ENCODE measurements around the gene FRYL. TPM values are rescaled to one million over a fixed set of nuclear protein-coding genes. Genes with fewer than 3 reads are reported as not detected.
A peak's percentile ranks its signal among the peaks of the same experiment; 100 is the strongest.

Gene FRYL
- total and polyA plus RNA-seq, 2 donors (not counting 1 experiment from before 2014, with no cell fraction given): 20.3 to 61.4 TPM

- Histone ChIP-seq H3K4me1 (ENCODE audit: control insufficient read depth, extremely low read depth, insufficient read depth, low read length) (peaks cover 3% of the 10 kb centered on the region), H3K79me2 (ENCODE audit: control insufficient read depth, insufficient read depth, low read length) (no peaks in the 10 kb centered on the region), H2AFZ (ENCODE audit: low read length) (no peak overlapping the region), H3K9ac (ENCODE audit: insufficient read depth, low read length) (no peak overlapping the region), H3K27me3 (ENCODE audit: control insufficient read depth, insufficient read depth, low read length) (no peaks in the 10 kb centered on the region), H3K4me2 (ENCODE audit: extremely low read depth, insufficient read depth, low read length) (no peak overlapping the region), H4K20me1 (ENCODE audit: control insufficient read depth, extremely low read depth, insufficient read depth, low read length) (no peaks in the 10 kb centered on the region), H3K9me3 (ENCODE audit: control insufficient read depth, insufficient read depth, low read depth, low read length) (no peaks in the 10 kb centered on the region), H3K27ac (ENCODE audit: insufficient read depth, low read length) (no peak overlapping the region), H3K36me3 (ENCODE audit: control insufficient read depth, insufficient read depth, low read length) (no peaks in the 10 kb centered on the region), H3K4me3 (replicated peaks in 1 of 4; ENCODE audit: control extremely low read depth in 1 of 4, insufficient read depth in 1 of 4, low read depth in 3 of 4, low read length in 4 of 4) (no peak overlapping the region)
- no peak for DNase-seq (ENCODE audit: low read depth in 2 of 2)
- TF ChIP-seq, protein P1, sequence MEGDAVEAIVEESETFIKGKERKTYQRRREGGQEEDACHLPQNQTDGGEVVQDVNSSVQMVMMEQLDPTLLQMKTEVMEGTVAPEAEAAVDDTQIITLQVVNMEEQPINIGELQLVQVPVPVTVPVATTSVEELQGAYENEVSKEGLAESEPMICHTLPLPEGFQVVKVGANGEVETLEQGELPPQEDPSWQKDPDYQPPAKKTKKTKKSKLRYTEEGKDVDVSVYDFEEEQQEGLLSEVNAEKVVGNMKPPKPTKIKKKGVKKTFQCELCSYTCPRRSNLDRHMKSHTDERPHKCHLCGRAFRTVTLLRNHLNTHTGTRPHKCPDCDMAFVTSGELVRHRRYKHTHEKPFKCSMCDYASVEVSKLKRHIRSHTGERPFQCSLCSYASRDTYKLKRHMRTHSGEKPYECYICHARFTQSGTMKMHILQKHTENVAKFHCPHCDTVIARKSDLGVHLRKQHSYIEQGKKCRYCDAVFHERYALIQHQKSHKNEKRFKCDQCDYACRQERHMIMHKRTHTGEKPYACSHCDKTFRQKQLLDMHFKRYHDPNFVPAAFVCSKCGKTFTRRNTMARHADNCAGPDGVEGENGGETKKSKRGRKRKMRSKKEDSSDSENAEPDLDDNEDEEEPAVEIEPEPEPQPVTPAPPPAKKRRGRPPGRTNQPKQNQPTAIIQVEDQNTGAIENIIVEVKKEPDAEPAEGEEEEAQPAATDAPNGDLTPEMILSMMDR (conservative IDR thresholded peaks at IDR 0.05 in 1 of 2, IDR thresholded peaks at IDR 0.05 in 1 of 2; ENCODE audit: low read depth in 1 of 2, low read length in 2 of 2): no peak
- TF ChIP-seq EZH2 (IDR thresholded peaks at IDR 0.05; ENCODE audit: low read length, missing control alignments): no peak
Measured at GRCh38 chr4:48636911-48637310, 143.2 kb downstream of the FRYL start.

GRCh38 chr4:48635980-48636379 is 144.1 kb downstream of the FRYL start:
- no peaks in the 10 kb centered on the region for H3K36me3 ChIP-seq (ENCODE audit: control insufficient read depth, insufficient read depth, low read length)
- H3K27ac ChIP-seq (ENCODE audit: insufficient read depth, low read length): no peak overlapping the region

DNA sequence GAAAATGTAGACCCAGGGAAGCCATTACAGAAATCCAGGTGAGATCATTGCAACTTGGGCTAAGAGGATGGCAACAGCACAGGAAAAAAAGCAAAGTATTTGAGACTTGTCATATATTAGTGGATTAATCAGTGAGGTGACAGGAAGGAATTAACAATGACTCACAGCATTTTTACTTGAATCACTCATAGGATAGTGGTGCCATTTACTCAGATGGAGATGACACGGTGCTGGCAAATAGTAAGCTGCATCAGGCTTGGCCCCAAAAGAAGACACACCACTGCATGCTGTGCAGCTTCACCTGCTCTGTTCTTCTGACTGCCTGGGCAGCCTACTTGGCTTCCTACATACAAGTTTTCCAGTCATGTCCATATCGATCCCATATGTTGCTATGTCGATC is 144.8 kb downstream of the FRYL start:
- H3K36me3 ChIP-seq (ENCODE audit: control insufficient read depth, insufficient read depth, low read length): no peaks in the 10 kb centered on the region
- peaks cover 3% of the 10 kb centered on the region for H3K4me1 ChIP-seq (ENCODE audit: control insufficient read depth, extremely low read depth, insufficient read depth, low read length)
- H2AFZ ChIP-seq (ENCODE audit: low read length): no peak overlapping the region
- peak; percentile 10 to 67 for DNase-seq (ENCODE audit: low read depth in 2 of 2)
- H3K9me3 ChIP-seq (ENCODE audit: control insufficient read depth, insufficient read depth, low read depth, low read length): no peaks in the 10 kb centered on the region
- H3K27ac ChIP-seq (ENCODE audit: insufficient read depth, low read length): no peak overlapping the region
- H3K9ac ChIP-seq (ENCODE audit: insufficient read depth, low read length): no peak overlapping the region
- no peak overlapping the region for H3K4me3 ChIP-seq (replicated peaks in 1 of 4; ENCODE audit: control extremely low read depth in 1 of 4, insufficient read depth in 1 of 4, low read depth in 3 of 4, low read length in 4 of 4)
- H3K79me2 ChIP-seq (ENCODE audit: control insufficient read depth, insufficient read depth, low read length): no peaks in the 10 kb centered on the region
- no peak for TF ChIP-seq EZH2 (IDR thresholded peaks at IDR 0.05; ENCODE audit: low read length, missing control alignments)
- TF ChIP-seq, protein P1 (conservative IDR thresholded peaks at IDR 0.05 in 1 of 2, IDR thresholded peaks at IDR 0.05 in 1 of 2; ENCODE audit: low read depth in 1 of 2, low read length in 2 of 2): no peak
- peak overlapping the region; percentile 13 for H3K4me2 ChIP-seq (ENCODE audit: extremely low read depth, insufficient read depth, low read length)
- no peaks in the 10 kb centered on the region for H4K20me1 ChIP-seq (ENCODE audit: control insufficient read depth, extremely low read depth, insufficient read depth, low read length)
- no peaks in the 10 kb centered on the region for H3K27me3 ChIP-seq (ENCODE audit: control insufficient read depth, insufficient read depth, low read length)

More at GRCh38 chr4:48635980-48636379, 144.1 kb downstream of the FRYL start:
- no peak for DNase-seq (ENCODE audit: low read depth in 2 of 2)
- Histone ChIP-seq H3K79me2 (ENCODE audit: control insufficient read depth, insufficient read depth, low read length) (no peaks in the 10 kb centered on the region), H2AFZ (ENCODE audit: low read length) (no peak overlapping the region), H3K9ac (ENCODE audit: insufficient read depth, low read length) (no peak overlapping the region), H3K4me2 (ENCODE audit: extremely low read depth, insufficient read depth, low read length) (no peak overlapping the region), H3K27me3 (ENCODE audit: control insufficient read depth, insufficient read depth, low read length) (no peaks in the 10 kb centered on the region), H3K4me1 (ENCODE audit: control insufficient read depth, extremely low read depth, insufficient read depth, low read length) (peaks cover 3% of the 10 kb centered on the region), H3K9me3 (ENCODE audit: control insufficient read depth, insufficient read depth, low read depth, low read length) (no peaks in the 10 kb centered on the region), H3K4me3 (replicated peaks in 1 of 4; ENCODE audit: control extremely low read depth in 1 of 4, insufficient read depth in 1 of 4, low read depth in 3 of 4, low read length in 4 of 4) (no peak overlapping the region), H4K20me1 (ENCODE audit: control insufficient read depth, extremely low read depth, insufficient read depth, low read length) (no peaks in the 10 kb centered on the region)
- no peak for TF ChIP-seq EZH2 (IDR thresholded peaks at IDR 0.05; ENCODE audit: low read length, missing control alignments)
- TF ChIP-seq, protein P1 (conservative IDR thresholded peaks at IDR 0.05 in 1 of 2, IDR thresholded peaks at IDR 0.05 in 1 of 2; ENCODE audit: low read depth in 1 of 2, low read length in 2 of 2): no peak

Measured in fibroblast of lung (primary cell).